ENCODE measurements around the gene ESYT3. TPM values are rescaled to one million over a fixed set of nuclear protein-coding genes. Genes with fewer than 3 reads are reported as not detected.

The ESYT3 gene
- total RNA-seq, 1 experiment from 2014 or later, result 6.4 TPM

DNA sequence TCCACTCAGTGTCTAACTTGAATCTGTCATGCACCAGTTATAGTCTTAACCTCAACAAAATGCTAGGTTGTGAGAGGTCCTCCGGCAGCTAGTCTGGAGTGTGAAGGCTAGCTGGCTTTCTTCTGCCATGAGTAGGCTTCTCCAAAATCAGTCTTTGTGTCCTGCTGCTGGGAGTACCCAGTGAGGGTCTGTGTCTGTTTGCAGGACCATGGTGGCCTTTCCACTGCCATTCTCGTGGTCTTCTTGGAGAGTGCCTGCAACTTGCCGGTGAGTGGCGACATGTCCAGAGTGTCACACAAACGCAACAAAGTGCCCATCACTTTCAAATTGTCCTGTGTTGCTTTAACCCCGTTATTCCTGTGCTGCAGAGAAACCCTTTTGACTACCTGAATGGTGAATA, 34.0 kb downstream of the ESYT3 start:
- Histone ChIP-seq H3K9me3 (ENCODE audit: insufficient read depth, low read depth) (no peaks in the 10 kb centered on the region), H3K79me2 (ENCODE audit: low read depth) (no peaks in the 10 kb centered on the region), H3K4me2 (no peak overlapping the region), H3K27ac (no peak overlapping the region), H3K27me3 (ENCODE audit: insufficient read depth, low read depth) (no peaks in the 10 kb centered on the region), H3K4me3 (no peak overlapping the region), H3K9me2 (ENCODE audit: insufficient read depth) (0 out of 2 replicates have a peak, but pooled peaks cover 4% of the 10 kb centered on the region), H2AFZ (no peak overlapping the region), H3F3A (ENCODE audit: insufficient read depth, low read depth) (no peaks in the 10 kb centered on the region), H4K20me1 (ENCODE audit: insufficient read depth) (no peaks in the 10 kb centered on the region), H3K4me1 (replicated peaks; ENCODE audit: insufficient read depth) (no peaks in the 10 kb centered on the region), H3K36me3 (ENCODE audit: low read depth) (no peaks in the 10 kb centered on the region)
- intact Hi-C loops (cut with micrococcal nuclease; ENCODE audit: unreplicated experiment), result no loop called here
- TF ChIP-seq, protein P1, sequence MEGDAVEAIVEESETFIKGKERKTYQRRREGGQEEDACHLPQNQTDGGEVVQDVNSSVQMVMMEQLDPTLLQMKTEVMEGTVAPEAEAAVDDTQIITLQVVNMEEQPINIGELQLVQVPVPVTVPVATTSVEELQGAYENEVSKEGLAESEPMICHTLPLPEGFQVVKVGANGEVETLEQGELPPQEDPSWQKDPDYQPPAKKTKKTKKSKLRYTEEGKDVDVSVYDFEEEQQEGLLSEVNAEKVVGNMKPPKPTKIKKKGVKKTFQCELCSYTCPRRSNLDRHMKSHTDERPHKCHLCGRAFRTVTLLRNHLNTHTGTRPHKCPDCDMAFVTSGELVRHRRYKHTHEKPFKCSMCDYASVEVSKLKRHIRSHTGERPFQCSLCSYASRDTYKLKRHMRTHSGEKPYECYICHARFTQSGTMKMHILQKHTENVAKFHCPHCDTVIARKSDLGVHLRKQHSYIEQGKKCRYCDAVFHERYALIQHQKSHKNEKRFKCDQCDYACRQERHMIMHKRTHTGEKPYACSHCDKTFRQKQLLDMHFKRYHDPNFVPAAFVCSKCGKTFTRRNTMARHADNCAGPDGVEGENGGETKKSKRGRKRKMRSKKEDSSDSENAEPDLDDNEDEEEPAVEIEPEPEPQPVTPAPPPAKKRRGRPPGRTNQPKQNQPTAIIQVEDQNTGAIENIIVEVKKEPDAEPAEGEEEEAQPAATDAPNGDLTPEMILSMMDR (conservative IDR thresholded peaks at IDR 0.05), result no peak
- TF ChIP-seq EZH2 (IDR thresholded peaks at IDR 0.05; ENCODE audit: low read depth), result no peak
- POLR2A ChIA-PET (ENCODE audit: unreplicated experiment), result no interaction called here
- CTCF ChIA-PET, result interaction anchor here (0.6 kb wide), 1 partner anchor 452 kb away, joined by 14 read pairs; no protein-coding TSS in a partner anchor
- no TSS peak for BruUV-seq (replicated peaks)
- DNase-seq, result no peak

DNA sequence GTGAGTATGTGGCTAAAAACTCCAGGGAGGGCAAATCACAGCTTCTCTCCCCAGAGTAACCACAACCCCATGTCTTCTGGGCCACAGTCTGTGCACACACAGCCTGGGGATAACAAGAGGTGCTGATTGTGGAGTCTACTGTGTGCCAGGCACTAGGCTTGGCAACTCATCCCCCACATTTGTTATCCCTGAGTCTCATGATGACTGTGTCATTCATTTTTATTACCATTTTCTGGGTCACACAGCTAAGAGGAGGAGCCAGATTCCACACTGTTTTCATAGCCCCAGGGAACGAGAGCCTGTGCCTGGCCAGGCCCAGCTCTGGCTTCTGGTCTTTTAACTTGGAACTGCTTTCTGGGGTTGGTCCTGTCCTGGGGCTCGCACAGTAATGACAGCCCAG, 34.5 kb downstream of the ESYT3 start:
- Histone ChIP-seq H3K27me3 (ENCODE audit: insufficient read depth, low read depth) (no peaks in the 10 kb centered on the region), H2AFZ (no peak overlapping the region), H3K4me2 (no peak overlapping the region), H3K79me2 (ENCODE audit: low read depth) (no peaks in the 10 kb centered on the region), H3K4me3 (no peak overlapping the region), H4K20me1 (ENCODE audit: insufficient read depth) (no peaks in the 10 kb centered on the region), H3K9me2 (ENCODE audit: insufficient read depth) (0 out of 2 replicates have a peak, but pooled peaks cover 4% of the 10 kb centered on the region), H3K36me3 (ENCODE audit: low read depth) (no peaks in the 10 kb centered on the region), H3K27ac (no peak overlapping the region), H3K4me1 (replicated peaks; ENCODE audit: insufficient read depth) (no peaks in the 10 kb centered on the region), H3F3A (ENCODE audit: insufficient read depth, low read depth) (no peaks in the 10 kb centered on the region), H3K9me3 (ENCODE audit: insufficient read depth, low read depth) (no peaks in the 10 kb centered on the region)
- POLR2A ChIA-PET (ENCODE audit: unreplicated experiment), result interaction anchor here (0.7 kb wide), 1 partner anchor 185 kb away, joined by 6 read pairs; no protein-coding TSS in a partner anchor
- no peak for DNase-seq
- no peak for TF ChIP-seq EZH2 (IDR thresholded peaks at IDR 0.05; ENCODE audit: low read depth)
- TF ChIP-seq, protein P1 (conservative IDR thresholded peaks at IDR 0.05), result no peak
- intact Hi-C loops (cut with micrococcal nuclease; ENCODE audit: unreplicated experiment), result no loop called here
- no TSS peak for BruUV-seq (replicated peaks)
- CTCF ChIA-PET, result interaction anchor here (0.6 kb wide), 1 partner anchor 452 kb away, joined by 14 read pairs; no protein-coding TSS in a partner anchor

DNA sequence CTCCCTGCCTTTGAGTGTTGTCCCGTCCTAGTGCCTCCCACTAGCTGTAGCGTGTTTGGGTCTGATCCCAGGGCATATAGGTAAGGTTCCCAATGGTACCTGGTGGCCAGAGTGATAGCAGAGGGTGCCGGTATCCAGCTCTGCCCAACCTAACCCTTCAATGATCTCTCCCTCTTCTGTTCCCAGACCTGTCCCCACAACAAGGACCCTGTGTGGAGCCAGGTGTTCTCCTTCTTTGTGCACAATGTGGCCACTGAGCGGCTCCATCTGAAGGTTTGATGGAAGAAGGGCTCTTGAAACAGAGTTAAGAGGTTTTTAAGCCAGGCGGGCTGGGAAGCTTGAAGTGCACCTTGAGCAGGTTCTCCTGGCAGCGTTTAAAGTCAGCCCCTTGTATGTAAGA, 35.5 kb downstream of the ESYT3 start:
- Histone ChIP-seq H3K79me2 (ENCODE audit: low read depth) (no peaks in the 10 kb centered on the region), H3F3A (ENCODE audit: insufficient read depth, low read depth) (no peaks in the 10 kb centered on the region), H3K4me2 (no peak overlapping the region), H3K4me3 (no peak overlapping the region), H3K27ac (no peak overlapping the region), H3K9me3 (ENCODE audit: insufficient read depth, low read depth) (no peaks in the 10 kb centered on the region), H2AFZ (no peak overlapping the region), H3K27me3 (ENCODE audit: insufficient read depth, low read depth) (no peaks in the 10 kb centered on the region), H3K36me3 (ENCODE audit: low read depth) (no peaks in the 10 kb centered on the region), H3K4me1 (replicated peaks; ENCODE audit: insufficient read depth) (no peaks in the 10 kb centered on the region), H3K9me2 (ENCODE audit: insufficient read depth) (0 out of 2 replicates have a peak, but pooled peaks cover 4% of the 10 kb centered on the region), H4K20me1 (ENCODE audit: insufficient read depth) (no peaks in the 10 kb centered on the region)
- intact Hi-C loops (cut with micrococcal nuclease; ENCODE audit: unreplicated experiment), result no loop called here
- TF ChIP-seq, protein P1 (conservative IDR thresholded peaks at IDR 0.05), result no peak
- TF ChIP-seq EZH2 (IDR thresholded peaks at IDR 0.05; ENCODE audit: low read depth), result no peak
- POLR2A ChIA-PET (ENCODE audit: unreplicated experiment), result no interaction called here
- no peak for DNase-seq
- no TSS peak for BruUV-seq (replicated peaks)
- CTCF ChIA-PET, result no interaction called here

Data from PC-9 (cell line).